ENCODE results near the gene FILIP1L.

FILIP1L gene

GRCh38 chr3:99818818-99819217 is 295.5 kb downstream of the FILIP1L start:
- no peak for DNase-seq (ENCODE audit: extremely low read depth in 1 of 2, low read depth in 1 of 2)

GRCh38 chr3:99817437-99818240 is 296.7 kb downstream of the FILIP1L start, which contains the start of gene CMSS1:
CMSS1 (plus strand) TSS chr3:99817862.
- DNase-seq (ENCODE audit: extremely low read depth in 1 of 2, low read depth in 1 of 2), result peak; percentile 92 to 97

GRCh38 chr3:99817047-99817436 is 297.3 kb downstream of the FILIP1L start:
- no peak for DNase-seq (ENCODE audit: extremely low read depth in 1 of 2, low read depth in 1 of 2)

- no peak for DNase-seq (ENCODE audit: extremely low read depth in 1 of 2, low read depth in 1 of 2)
Observed at GRCh38 chr3:99810403-99810802, 303.9 kb downstream of the FILIP1L start.

GRCh38 chr3:99809565-99809964 is 304.7 kb downstream of the FILIP1L start:
- DNase-seq (ENCODE audit: extremely low read depth in 1 of 2, low read depth in 1 of 2), result no peak

- no peak for DNase-seq (ENCODE audit: extremely low read depth in 1 of 2, low read depth in 1 of 2)
Observed at GRCh38 chr3:99808163-99808794, 306.0 kb downstream of the FILIP1L start.

- DNase-seq (ENCODE audit: extremely low read depth in 1 of 2, low read depth in 1 of 2), result no peak
Observed at GRCh38 chr3:99805160-99805559, 309.1 kb downstream of the FILIP1L start.

- no peak for DNase-seq (ENCODE audit: extremely low read depth in 1 of 2, low read depth in 1 of 2)
Observed at GRCh38 chr3:99803297-99803696, 311.0 kb downstream of the FILIP1L start.

- no peak for DNase-seq (ENCODE audit: extremely low read depth in 1 of 2, low read depth in 1 of 2)
Observed at GRCh38 chr3:99799422-99799821, 314.9 kb downstream of the FILIP1L start.

GRCh38 chr3:99795573-99795972 is 318.7 kb downstream of the FILIP1L start:
- DNase-seq (ENCODE audit: extremely low read depth in 1 of 2, low read depth in 1 of 2), result no peak

- no peak for DNase-seq (ENCODE audit: extremely low read depth in 1 of 2, low read depth in 1 of 2)
Observed at GRCh38 chr3:99794485-99794884, 319.8 kb downstream of the FILIP1L start.

GRCh38 chr3:99789011-99789721 is 325.1 kb downstream of the FILIP1L start:
- no peak for DNase-seq (ENCODE audit: extremely low read depth in 1 of 2, low read depth in 1 of 2)
